WTC11 (cell line): ENCODE results near the gene PSMG1. TPM values are rescaled to one million over a fixed set of nuclear protein-coding genes. Genes with fewer than 3 reads are reported as not detected.

Experiments used
- ATAC-seq: fragments of 200-7000 bp; cut with Tn5 transposase; 2 replicates; pipeline ENCODE4 v1.10.0; 2021; ENCODE audit warnings: mild to moderate bottlenecking, moderate library complexity
- CTCF ChIA-PET: fragments of 300-600 bp; sonication (Branson Sonifier 250); formaldehyde crosslinking; loops from one replicate; lab custom pipeline; 2021; ENCODE audit warnings: antibody characterized with exemption; lab: Charles Lee
- POLR2A ChIA-PET: fragments of 350-600 bp; sonication (Branson Sonifier 250); formaldehyde crosslinking; loops from one replicate; lab custom pipeline; 2021; ENCODE audit warnings: antibody characterized with exemption; lab: Charles Lee
- DNase-seq: peaks from one replicate; pipeline ENCODE4 v3.0.0; 2021; ENCODE audit warnings: low spot score
- H3K27ac Mint-ChIP-seq: 2 replicates; pipeline ENCODE4 v1.8.0; 2021; ENCODE audit warnings: mixed read lengths
- H3K27me3 Mint-ChIP-seq: 2 replicates; pipeline ENCODE4 v1.8.0; 2021; ENCODE audit warnings: low read depth, mild to moderate bottlenecking, moderate library complexity, mixed read lengths
- H3K36me3 Mint-ChIP-seq: 2 replicates; pipeline ENCODE4 v1.8.0; 2021; ENCODE audit warnings: mixed read lengths
- H3K4me1 Mint-ChIP-seq: 2 replicates; pipeline ENCODE4 v1.8.0; 2022; ENCODE audit warnings: mixed read lengths
- H3K4me3 Mint-ChIP-seq: 2 replicates; pipeline ENCODE4 v1.8.0; 2021; ENCODE audit warnings: mild to moderate bottlenecking, moderate library complexity, mixed read lengths
- H3K9me3 Mint-ChIP-seq: 2 replicates; pipeline ENCODE4 v1.8.0; 2021; ENCODE audit warnings: mixed read lengths
- AFF4 ChIP-seq: sonication (generic); formaldehyde crosslinking; IDR thresholded peaks from 2 replicates; pipeline ENCODE4 v1.8.1; 2023; ENCODE audit warnings: mild to moderate bottlenecking, missing genetic modification reagents, borderline replicate concordance
- CBFB ChIP-seq: sonication (generic); formaldehyde crosslinking; IDR thresholded peaks from 2 replicates; pipeline ENCODE4 v1.8.1; 2022; ENCODE audit warnings: mild to moderate bottlenecking, low read depth, missing genetic modification reagents
- CDX4 ChIP-seq: fragments of 250-450 bp; sonication (Bioruptor Pico); IDR thresholded peaks from 2 replicates; pipeline ENCODE4 v1.9.0; 2021; ENCODE audit warnings: moderate library complexity, mild to moderate bottlenecking, inconsistent platforms, borderline replicate concordance
- CREB1 ChIP-seq: sonication (generic); formaldehyde crosslinking; IDR thresholded peaks from 2 replicates; pipeline ENCODE4 v1.8.0; 2023; ENCODE audit warnings: mild to moderate bottlenecking, missing genetic modification reagents
- E2F4 ChIP-seq: sonication (generic); formaldehyde crosslinking; IDR thresholded peaks from 2 replicates; pipeline ENCODE4 v1.8.1; 2022; ENCODE audit warnings: low read depth, mild to moderate bottlenecking, moderate library complexity, missing genetic modification reagents, borderline replicate concordance
- E2F5 ChIP-seq: sonication (generic); formaldehyde crosslinking; IDR thresholded peaks from 2 replicates; pipeline ENCODE4 v1.8.1; 2022; ENCODE audit warnings: mild to moderate bottlenecking, moderate library complexity, missing genetic modification reagents
- EMX1 ChIP-seq: fragments of 250-450 bp; sonication (Bioruptor Pico); IDR thresholded peaks from 2 replicates; pipeline ENCODE4 v1.8.0; 2021; ENCODE audit warnings: mild to moderate bottlenecking
- ESRRA ChIP-seq: sonication (generic); formaldehyde crosslinking; IDR thresholded peaks from 2 replicates; pipeline ENCODE4 v1.8.1; 2022; ENCODE audit warnings: mild to moderate bottlenecking, missing genetic modification reagents, borderline replicate concordance
- ETV6 ChIP-seq: sonication (generic); formaldehyde crosslinking; IDR thresholded peaks from 2 replicates; pipeline ENCODE4 v1.8.1; 2022; ENCODE audit warnings: mild to moderate bottlenecking, missing genetic modification reagents
- FOXJ3 ChIP-seq: sonication (generic); formaldehyde crosslinking; IDR thresholded peaks from 2 replicates; pipeline ENCODE4 v1.9.0; 2021; ENCODE audit warnings: missing genetic modification reagents, mild to moderate bottlenecking, borderline replicate concordance
- FOXK1 ChIP-seq: sonication (generic); formaldehyde crosslinking; IDR thresholded peaks from 2 replicates; pipeline ENCODE4 v1.8.0; 2022; ENCODE audit warnings: mild to moderate bottlenecking, moderate library complexity, missing genetic modification reagents
- FOXP1 ChIP-seq: sonication (generic); formaldehyde crosslinking; IDR thresholded peaks from 2 replicates; pipeline ENCODE4 v1.8.0; 2022; ENCODE audit warnings: missing genetic modification reagents, mild to moderate bottlenecking, moderate library complexity, borderline replicate concordance
- KAT7 ChIP-seq: sonication (generic); formaldehyde crosslinking; IDR thresholded peaks from 2 replicates; pipeline ENCODE4 v1.8.1; 2023; ENCODE audit warnings: missing genetic modification reagents, mild to moderate bottlenecking, borderline replicate concordance
- NFE2L1 ChIP-seq: sonication (generic); formaldehyde crosslinking; IDR thresholded peaks from 2 replicates; pipeline ENCODE4 v1.8.1; 2023; ENCODE audit warnings: missing genetic modification reagents
- PREB ChIP-seq: sonication (generic); formaldehyde crosslinking; IDR thresholded peaks from 2 replicates; pipeline ENCODE4 v1.8.1; 2022; ENCODE audit warnings: mild to moderate bottlenecking, missing genetic modification reagents, moderate library complexity, borderline replicate concordance
- SOX15 ChIP-seq: fragments of 250-450 bp; sonication (Bioruptor Pico); IDR thresholded peaks from 2 replicates; pipeline ENCODE4 v1.9.0; 2021; ENCODE audit warnings: mild to moderate bottlenecking
- TEAD1 ChIP-seq: sonication (generic); formaldehyde crosslinking; IDR thresholded peaks from 2 replicates; pipeline ENCODE4 v1.8.0; 2022; ENCODE audit warnings: mild to moderate bottlenecking, missing genetic modification reagents
- TP53 ChIP-seq: sonication (generic); formaldehyde crosslinking; IDR thresholded peaks from 2 replicates; pipeline ENCODE4 v1.8.1; 2023; ENCODE audit warnings: mild to moderate bottlenecking, missing genetic modification reagents
- ZBTB21 ChIP-seq: sonication (generic); formaldehyde crosslinking; IDR thresholded peaks from 2 replicates; pipeline ENCODE4 v1.8.1; 2023; ENCODE audit warnings: mild to moderate bottlenecking, missing genetic modification reagents, borderline replicate concordance
- ZMAT4 ChIP-seq: fragments of 250-450 bp; sonication (Bioruptor Pico); IDR thresholded peaks from 2 replicates; pipeline ENCODE4 v1.9.0; 2021; ENCODE audit warnings: mild to moderate bottlenecking
- ZNF121 ChIP-seq: sonication (generic); formaldehyde crosslinking; IDR thresholded peaks from 2 replicates; pipeline ENCODE4 v1.8.0; 2023; ENCODE audit warnings: missing genetic modification reagents
- ZNF423 ChIP-seq: fragments of 250-450 bp; sonication (Bioruptor Pico); IDR thresholded peaks from 2 replicates; pipeline ENCODE4 v2.1.2; 2022; ENCODE audit warnings: mild to moderate bottlenecking, moderate library complexity
- total RNA-seq: library from RNA; stranded (reverse); gene quantifications from 3 replicates; pipeline ENCODE4 v1.2.3, GENCODE V29; 2021

Gene PSMG1
- total RNA-seq, 1 experiment from 2014 or later, result 70.4 TPM

- H3K4me1 Mint-ChIP-seq, result no peaks in the 10 kb centered on the region
- H3K27me3 Mint-ChIP-seq, result no peaks in the 10 kb centered on the region
- DNase-seq, result no peak
- TF ChIP-seq ZNF423 (CRISPR knock-in tag) (no peak), TP53 (CRISPR knock-in tag) (no peak), EMX1 (CRISPR knock-in tag) (no peak), KAT7 (no peak), ZMAT4 (CRISPR knock-in tag) (no peak), CDX4 (CRISPR knock-in tag) (no peak), ZBTB21 (CRISPR knock-in tag) (no peak), NFE2L1 (CRISPR knock-in tag) (no peak), AFF4 (CRISPR knock-in tag) (no peak), FOXP1 (CRISPR knock-in tag) (no peak)
- peaks cover 62% of the 10 kb centered on the region for H3K36me3 Mint-ChIP-seq
- ChIA-PET CTCF (no interaction called here), POLR2A (no interaction called here)
- H3K27ac Mint-ChIP-seq, result no peak overlapping the region
- ATAC-seq, result no peak
- no peaks in the 10 kb centered on the region for H3K9me3 Mint-ChIP-seq
- H3K4me3 Mint-ChIP-seq, result no peak overlapping the region
Observed at GRCh38 chr21:39198800-39199199, 15.5 kb upstream of the PSMG1 start.

- H3K36me3 Mint-ChIP-seq, result peaks cover 55% of the 10 kb centered on the region
- CTCF ChIA-PET, result no interaction called here
- ATAC-seq (no peak), DNase-seq (no peak)
- H3K27me3 Mint-ChIP-seq, result no peaks in the 10 kb centered on the region
- H3K9me3 Mint-ChIP-seq, result no peaks in the 10 kb centered on the region
- no peak overlapping the region for H3K27ac Mint-ChIP-seq
- no peak for TF ChIP-seq AFF4 (CRISPR knock-in tag)
- no peak for TF ChIP-seq FOXP1 (CRISPR knock-in tag)
- TF ChIP-seq ZNF121, result no peak
- no peak for TF ChIP-seq E2F4
- TF ChIP-seq CREB1 (CRISPR knock-in tag), result no peak
- no peak for TF ChIP-seq FOXJ3
- no peak for TF ChIP-seq ETV6 (CRISPR knock-in tag)
- no peak for TF ChIP-seq FOXK1 (CRISPR knock-in tag)
- TF ChIP-seq PREB (CRISPR knock-in tag), result no peak
- TF ChIP-seq E2F5, result no peak
- no peak for TF ChIP-seq SOX15 (CRISPR knock-in tag)
- no peak for TF ChIP-seq ESRRA (CRISPR knock-in tag)
- no peak for TF ChIP-seq CBFB (CRISPR knock-in tag)
- no peak for TF ChIP-seq TEAD1
- POLR2A ChIA-PET, result no interaction called here
- H3K4me3 Mint-ChIP-seq, result no peak overlapping the region
- H3K4me1 Mint-ChIP-seq, result no peaks in the 10 kb centered on the region
Observed at GRCh38 chr21:39197448-39198233, 14.4 kb upstream of the PSMG1 start.
